Measurements from ENCODE around the gene KCTD21.

GRCh38 chr11:78200061-78200460, 11.6 kb upstream of the KCTD21 start:
- TF ChIP-seq CTCF (IDR thresholded peaks at IDR 0.05) (no peak), EP300 (IDR thresholded peaks at IDR 0.05) (no peak), POLR2AphosphoS5 (IDR thresholded peaks at IDR 0.05) (no peak)
